Panc1 (cell line): ENCODE measurements around the gene APPL2. TPM values are rescaled to one million over a fixed set of nuclear protein-coding genes. Genes with fewer than 3 reads are reported as not detected.

Source experiments
- ATAC-seq: fragments of 200-7000 bp; cut with Tn5 transposase; 2 replicates; pipeline ENCODE4 v1.9.1; 2020; ENCODE audit warnings: mild to moderate bottlenecking, moderate library complexity
- BruUV-seq: library from RNA; stranded (reverse); fragments of 400-500 nt; replicated peaks from 2 replicates; lab custom pipeline; 2021; lab: Mats Ljungman, UMichigan
- CTCF ChIA-PET: fragments of 300-600 bp; sonication (Branson Sonifier 250); formaldehyde crosslinking; loops from one replicate; lab custom pipeline; 2022; ENCODE audit warnings: antibody characterized with exemption; lab: Charles Lee
- POLR2A ChIA-PET: fragments of 300-600 bp; sonication (Branson Sonifier 250); formaldehyde crosslinking; loops from one replicate; lab custom pipeline; 2022; ENCODE audit warnings: antibody characterized with exemption; lab: Charles Lee
- DNase-seq: peaks from one replicate; pipeline ENCODE4 v3.0.0-alpha.2; 2010; ENCODE audit warnings: low read depth, low spot score
- H3K27ac ChIP-seq: 2 replicates; pipeline ENCODE4 v1.5.1; 2011; ENCODE audit warnings: mild to moderate bottlenecking, low read length, inconsistent platforms
- H3K27me3 ChIP-seq: fragments of 200-500 bp; sonication (Bioruptor generic); 2 replicates; pipeline ENCODE4 v1.6.0; 2014; ENCODE audit warnings: low read length, inconsistent platforms; ENCODE audit not compliant: control insufficient read depth, insufficient read depth
- H3K36me3 ChIP-seq: fragments of 200-500 bp; sonication (Bioruptor generic); 2 replicates; pipeline ENCODE4 v1.5.1; 2014; ENCODE audit warnings: inconsistent platforms, mild to moderate bottlenecking, low read length, moderate library complexity; ENCODE audit not compliant: control insufficient read depth, insufficient read depth
- H3K4me1 ChIP-seq: 2 replicates; pipeline ENCODE4 v1.5.1; 2011; ENCODE audit warnings: inconsistent platforms, mild to moderate bottlenecking, low read length, moderate library complexity; ENCODE audit not compliant: control insufficient read depth, insufficient read depth
- H3K4me3 ChIP-seq, 2 experiments: 2 replicates each; pipeline ENCODE4 v1.5.1; 2011 to 2012; ENCODE audit warnings: low read depth in 2 of 2, low read length in 2 of 2, mild to moderate bottlenecking in 2 of 2, inconsistent platforms in 1 of 2, moderate library complexity in 1 of 2
- H3K9me3 ChIP-seq: fragments of 200-500 bp; sonication (Bioruptor generic); 2 replicates; pipeline ENCODE4 v1.5.1; 2014; ENCODE audit warnings: low read depth, mild to moderate bottlenecking, inconsistent platforms, low read length, moderate library complexity; ENCODE audit not compliant: control insufficient read depth, insufficient read depth
- CTCF ChIP-seq: fragments of 450-650 bp; IDR thresholded peaks from 2 replicates; pipeline ENCODE4 v1.5.1; 2017; ENCODE audit warnings: mild to moderate bottlenecking
- POLR2AphosphoS5 ChIP-seq: IDR thresholded peaks from 2 replicates; pipeline ENCODE4 v1.6.1; 2012; ENCODE audit warnings: mild to moderate bottlenecking, low read depth, low read length, moderate library complexity
- REST ChIP-seq, 2 experiments: IDR thresholded peaks; 2 replicates each; pipeline ENCODE4 v1.6.1; 2011 to 2012; ENCODE audit warnings: low read depth in 2 of 2, control low read depth in 1 of 2, low read length in 1 of 2, mild to moderate bottlenecking in 1 of 2, moderate library complexity in 1 of 2; ENCODE audit not compliant: insufficient read depth in 1 of 2
- SIN3A ChIP-seq: IDR thresholded peaks from 2 replicates; pipeline ENCODE4 v1.6.1; 2012; ENCODE audit warnings: low read depth, mild to moderate bottlenecking, low read length, moderate library complexity, borderline replicate concordance; ENCODE audit not compliant: insufficient read depth
- TCF7L2 ChIP-seq: IDR thresholded peaks from 2 replicates; pipeline ENCODE4 v1.6.1; 2011; ENCODE audit warnings: mild to moderate bottlenecking, low read depth, low read length, inconsistent platforms
- in situ Hi-C: cut with HindIII; loops from 2 replicates; pipeline ENCODE4 v1.10.0; 2016; ENCODE audit warnings: low sequenced_read_pairs, low pct_unique_long_range_greater_than_20kb
- intact Hi-C: fragments of 100-400 bp; cut with micrococcal nuclease; formaldehyde crosslinking; loops from one replicate; pipeline ENCODE4 v1.10.0; 2022; ENCODE audit not compliant: unreplicated experiment
- total RNA-seq: library from RNA; stranded (reverse); gene quantifications from one replicate; pipeline ENCODE4 v1.2.1, GENCODE V29; 2021; ENCODE audit not compliant: unreplicated experiment

Gene APPL2
- total RNA-seq, 1 experiment from 2014 or later = 21.2 TPM

GRCh38 chr12:105228494-105228893 lies 7.5 kb downstream of the APPL2 start:
- Histone ChIP-seq H3K4me3 (no peak overlapping the region), H3K27me3 (no peaks in the 10 kb centered on the region), H3K36me3 (peaks cover 2% of the 10 kb centered on the region; the same call in 1 of the 2 replicates), H3K4me1 (no peaks in the 10 kb centered on the region), H3K9me3 (no peaks in the 10 kb centered on the region), H3K27ac (no peak overlapping the region)
- no TSS peak for BruUV-seq
- DNase-seq (no peak), ATAC-seq (no peak)
- CTCF ChIA-PET = no interaction called here
- TF ChIP-seq CTCF (no peak), REST (IDR thresholded peaks at IDR 0.05; ENCODE audit: insufficient read depth in 1 of 2, low read depth in 2 of 2, low read length in 1 of 2) (no peak), TCF7L2 (no peak), SIN3A (no peak), POLR2AphosphoS5 (no peak)
- POLR2A ChIA-PET = no interaction called here
- in situ Hi-C loops (no loop called here), intact Hi-C loops (no loop called here)

- no peaks in the 10 kb centered on the region for H3K9me3 ChIP-seq
- in situ Hi-C loops = no loop called here
- BruUV-seq = no TSS peak
- ChIA-PET POLR2A (no interaction called here), CTCF (no interaction called here)
- intact Hi-C loops = no loop called here
- H3K27me3 ChIP-seq = no peaks in the 10 kb centered on the region
- no peak for ATAC-seq
- no peak for DNase-seq
- H3K4me3 ChIP-seq = no peak overlapping the region
- no peaks in the 10 kb centered on the region for H3K4me1 ChIP-seq
- H3K27ac ChIP-seq = no peak overlapping the region
- TF ChIP-seq SIN3A = no peak
- TF ChIP-seq TCF7L2 = no peak
- no peak for TF ChIP-seq POLR2AphosphoS5
- no peak for TF ChIP-seq CTCF
- TF ChIP-seq REST (IDR thresholded peaks at IDR 0.05; ENCODE audit: insufficient read depth in 1 of 2, low read depth in 2 of 2, low read length in 1 of 2) = no peak
- H3K36me3 ChIP-seq = peaks cover 2% of the 10 kb centered on the region; the same call in 1 of the 2 replicates
Observed at GRCh38 chr12:105227879-105228278, 8.1 kb downstream of the APPL2 start.
